ENCODE measurements around the gene PSMC3. TPM values are rescaled to one million over a fixed set of nuclear protein-coding genes. Genes with fewer than 3 reads are reported as not detected.
A peak's percentile ranks its signal among the peaks of the same experiment; 100 is the strongest.

Gene PSMC3
- total RNA-seq, 1 experiment from 2014 or later = 358 TPM

DNA sequence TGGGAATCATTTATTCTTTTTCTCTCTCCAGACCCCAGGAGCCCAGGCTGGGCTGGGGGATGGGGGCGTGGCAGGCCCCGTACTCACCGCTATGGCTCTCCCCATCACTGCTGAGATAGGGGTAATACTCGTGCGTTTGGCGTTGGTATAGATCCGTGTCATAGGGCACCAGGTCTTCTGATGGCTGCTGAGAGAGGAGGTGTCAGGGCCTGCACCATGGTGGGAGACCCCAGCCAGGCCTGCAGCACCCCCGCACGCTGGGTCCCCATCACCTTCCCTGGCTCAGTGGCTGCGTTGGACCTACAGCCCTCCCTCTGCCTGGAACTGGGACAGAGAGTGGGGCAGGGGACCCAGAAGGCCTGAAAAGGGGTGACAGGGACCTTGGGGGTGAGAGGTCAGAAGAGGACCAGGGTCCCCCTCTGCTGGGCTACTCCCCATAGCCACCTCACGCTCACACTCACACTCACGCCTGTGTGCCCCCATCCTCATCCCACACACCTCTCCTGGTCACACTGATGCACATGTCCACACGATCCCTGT lies 50.6 kb downstream of the PSMC3 start:
- no peak overlapping the region for H3K4me3 ChIP-seq
- H3K27ac ChIP-seq = no peak overlapping the region
- peaks cover 11% of the 10 kb centered on the region for H3K4me1 ChIP-seq (replicated peaks)
- H3K9me3 ChIP-seq (replicated peaks) = no peaks in the 10 kb centered on the region
- no peaks in the 10 kb centered on the region for H3K36me3 ChIP-seq
- DNase-seq (ENCODE audit: low read depth in 1 of 2, low spot score in 2 of 2) = peak in 1 of 2 experiments; percentile 36
- no peaks in the 10 kb centered on the region for H3K27me3 ChIP-seq (replicated peaks)

DNA sequence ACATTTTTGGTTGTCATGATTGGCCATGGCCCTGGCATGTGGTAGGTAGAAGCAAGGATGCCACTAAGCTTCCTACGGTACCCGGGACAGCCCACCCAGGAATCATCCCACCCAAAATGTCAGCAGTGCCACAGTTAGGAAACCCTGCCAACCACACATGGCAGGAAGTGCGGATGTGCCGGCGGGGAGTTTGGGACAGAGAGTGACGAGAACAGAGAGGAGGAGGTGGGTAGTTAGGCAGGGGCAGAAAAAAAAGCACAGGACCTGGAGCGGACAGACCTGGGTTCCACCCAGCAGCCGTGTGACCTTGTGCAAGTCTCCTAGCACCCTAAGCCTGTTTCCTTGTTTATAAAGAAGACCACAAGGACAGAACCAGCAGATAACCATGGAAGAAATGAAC lies 51.2 kb downstream of the PSMC3 start:
- Histone ChIP-seq H3K4me1 (replicated peaks) (peaks cover 11% of the 10 kb centered on the region), H3K36me3 (no peaks in the 10 kb centered on the region), H3K4me3 (no peak overlapping the region), H3K9me3 (replicated peaks) (no peaks in the 10 kb centered on the region), H3K27ac (no peak overlapping the region), H3K27me3 (replicated peaks) (no peaks in the 10 kb centered on the region)
- DNase-seq (ENCODE audit: low read depth in 1 of 2, low spot score in 2 of 2) = no peak

DNA sequence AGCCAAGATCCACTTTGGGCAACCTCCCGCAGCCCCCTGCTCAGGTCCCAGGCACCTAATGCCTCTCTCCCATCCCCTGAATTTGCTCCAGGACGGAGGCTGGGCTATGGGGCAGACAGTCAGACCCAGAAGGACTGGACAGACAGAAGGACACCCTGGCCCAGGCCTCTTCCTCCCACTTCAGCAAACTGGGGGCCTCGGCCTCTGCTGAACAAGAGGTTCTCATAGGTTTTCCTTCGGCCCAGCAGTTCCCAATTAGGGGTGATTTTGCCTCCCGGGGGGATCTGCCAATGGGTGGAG lies 51.6 kb downstream of the PSMC3 start:
- Histone ChIP-seq H3K4me1 (replicated peaks) (peaks cover 11% of the 10 kb centered on the region), H3K9me3 (replicated peaks) (no peaks in the 10 kb centered on the region), H3K27ac (no peak overlapping the region), H3K4me3 (no peak overlapping the region), H3K36me3 (no peaks in the 10 kb centered on the region), H3K27me3 (replicated peaks) (no peaks in the 10 kb centered on the region)
- DNase-seq (ENCODE audit: low read depth in 1 of 2, low spot score in 2 of 2) = no peak

DNA sequence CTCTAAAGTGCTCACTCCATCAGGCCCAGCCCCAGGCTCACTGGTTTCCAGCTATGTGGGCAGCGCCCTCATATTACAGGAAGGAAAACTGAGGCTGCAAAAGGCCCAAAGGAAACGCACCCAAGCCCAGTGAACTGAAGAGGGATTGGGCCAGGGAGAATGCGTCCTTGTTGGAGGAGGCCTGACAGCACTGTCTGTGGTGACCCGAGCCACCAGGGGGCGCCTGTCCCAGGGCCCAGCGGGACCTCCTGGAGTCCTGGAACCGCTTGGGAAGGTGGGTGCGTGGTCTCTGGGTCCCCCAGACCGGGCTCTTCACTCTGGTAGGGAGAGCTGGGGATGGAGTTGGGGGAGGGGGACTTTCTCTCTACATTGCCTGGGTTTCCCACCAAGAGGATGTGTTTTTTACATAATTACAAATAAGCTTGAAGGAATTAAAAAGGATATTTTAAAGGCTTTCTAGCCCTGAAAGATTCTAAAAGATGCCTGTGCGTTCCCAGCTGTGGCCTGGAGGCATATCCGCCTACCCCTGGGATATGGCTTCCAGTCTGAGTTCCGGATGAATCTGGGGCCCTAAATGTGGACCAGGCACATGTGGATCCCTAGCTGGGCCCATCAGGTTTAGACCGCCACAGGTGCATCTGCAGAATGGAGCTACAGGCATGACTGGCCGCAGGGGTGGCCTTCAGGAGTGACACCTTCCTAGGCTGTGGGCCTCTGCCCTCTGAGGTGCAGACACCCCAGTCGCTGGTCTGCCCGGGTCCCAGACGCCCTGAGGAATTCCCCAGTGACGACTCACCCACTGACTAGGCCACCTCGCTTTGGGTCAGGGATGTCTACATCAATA lies 52.1 kb downstream of the PSMC3 start:
- no peaks in the 10 kb centered on the region for H3K36me3 ChIP-seq
- no peak overlapping the region for H3K4me3 ChIP-seq
- no peaks in the 10 kb centered on the region for H3K9me3 ChIP-seq (replicated peaks)
- no peaks in the 10 kb centered on the region for H3K27me3 ChIP-seq (replicated peaks)
- peaks cover 11% of the 10 kb centered on the region for H3K4me1 ChIP-seq (replicated peaks)
- H3K27ac ChIP-seq = no peak overlapping the region
- DNase-seq (ENCODE audit: low read depth in 1 of 2, low spot score in 2 of 2) = peak; percentile 44 to 82

DNA sequence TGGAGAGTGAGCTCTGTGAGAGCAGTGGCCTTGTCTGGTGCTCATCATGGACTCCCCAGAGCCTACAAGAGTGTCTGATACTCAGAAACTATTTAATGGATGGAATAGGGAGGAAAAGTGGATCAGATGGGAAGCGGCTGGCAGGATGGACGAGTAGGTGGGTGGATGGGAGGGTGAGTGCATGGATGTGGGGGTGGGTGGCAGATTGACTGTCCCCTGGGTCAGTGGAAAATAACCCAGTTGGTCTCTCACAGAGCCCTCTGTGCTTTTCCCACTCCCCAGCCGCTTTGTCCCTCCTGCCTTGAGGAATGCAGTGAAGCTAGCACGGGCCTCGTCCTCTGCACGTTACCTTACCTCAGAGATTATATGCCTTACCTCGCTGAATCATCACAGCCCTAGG lies 53.8 kb downstream of the PSMC3 start:
- Histone ChIP-seq H3K36me3 (no peaks in the 10 kb centered on the region), H3K9me3 (replicated peaks) (no peaks in the 10 kb centered on the region), H3K27me3 (replicated peaks) (no peaks in the 10 kb centered on the region), H3K27ac (no peak overlapping the region), H3K4me1 (replicated peaks) (peaks cover 11% of the 10 kb centered on the region), H3K4me3 (no peak overlapping the region)
- no peak for DNase-seq (ENCODE audit: low read depth in 1 of 2, low spot score in 2 of 2)

DNA sequence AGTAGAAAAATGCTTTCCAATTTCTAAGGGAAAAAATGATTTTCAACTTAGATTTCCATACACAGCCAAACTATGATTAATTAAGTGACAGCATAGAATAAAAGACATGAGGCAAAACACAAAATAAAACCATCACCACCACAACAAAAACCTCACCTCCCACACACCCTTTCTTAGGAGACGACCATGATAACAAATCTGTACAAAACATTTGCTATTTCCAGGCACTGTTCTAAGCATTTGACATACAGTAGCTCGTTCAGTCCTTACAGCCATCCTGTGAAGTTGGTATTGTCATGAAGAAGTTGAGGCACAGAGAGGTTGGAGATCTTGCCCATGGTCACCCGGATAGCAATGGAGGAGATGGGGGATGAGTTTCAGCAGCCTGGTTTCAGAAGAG lies 56.6 kb downstream of the PSMC3 start:
- no peak overlapping the region for H3K4me3 ChIP-seq
- H3K9me3 ChIP-seq (replicated peaks) = no peaks in the 10 kb centered on the region
- no peak overlapping the region for H3K27ac ChIP-seq
- H3K4me1 ChIP-seq (replicated peaks) = peaks cover 11% of the 10 kb centered on the region
- no peaks in the 10 kb centered on the region for H3K36me3 ChIP-seq
- DNase-seq (ENCODE audit: low read depth in 1 of 2, low spot score in 2 of 2) = no peak
- no peaks in the 10 kb centered on the region for H3K27me3 ChIP-seq (replicated peaks)

Other genes starting within 250 kb of the PSMC3 start
- gene ARFGAP2, start 249.6 kb downstream of the PSMC3 start, total RNA-seq (2014; rRNA removed; shearing (Covaris generic)) = 58.5 and 134 TPM in 2 replicates
- gene PACSIN3, start 240.0 kb downstream of the PSMC3 start, total RNA-seq (2014; rRNA removed; shearing (Covaris generic)) = 18.8 and 23.2 TPM in 2 replicates
- 41.3 and 63.5 TPM in 2 replicates for gene DDB2, start 211.5 kb downstream of the PSMC3 start, total RNA-seq (2014; rRNA removed; shearing (Covaris generic))
- gene ACP2, start 177.6 kb downstream of the PSMC3 start, total RNA-seq (2014; rRNA removed; shearing (Covaris generic)) = 29.8 and 34.4 TPM in 2 replicates
- 11.1 and 11.8 TPM in 2 replicates for gene NR1H3, start 168.4 kb downstream of the PSMC3 start, total RNA-seq (2014; rRNA removed; shearing (Covaris generic))
- 15.7 and 20.9 TPM in 2 replicates for gene MADD, start 156.3 kb downstream of the PSMC3 start, total RNA-seq (2014; rRNA removed; shearing (Covaris generic))
- gene MYBPC3, start 73.7 kb downstream of the PSMC3 start, total RNA-seq (2014; rRNA removed; shearing (Covaris generic)) = not detected in 2 replicates
- gene SPI1, start 47.9 kb downstream of the PSMC3 start, total RNA-seq (2014; rRNA removed; shearing (Covaris generic)) = not detected in 2 replicates
- gene SLC39A13, start 17.8 kb downstream of the PSMC3 start, total RNA-seq (2014; rRNA removed; shearing (Covaris generic)) = 42.0 and 76.0 TPM in 2 replicates
- 0.34 TPM in 1 of 2 replicates, not detected in the other for gene RAPSN, start 22.7 kb upstream of the PSMC3 start, total RNA-seq (2014; rRNA removed; shearing (Covaris generic))
- 50.6 and 77.6 TPM in 2 replicates for gene CELF1, start 126.7 kb upstream of the PSMC3 start, total RNA-seq (2014; rRNA removed; shearing (Covaris generic))
- gene PTPMT1, start 139.2 kb upstream of the PSMC3 start, total RNA-seq (2014; rRNA removed; shearing (Covaris generic)) = 134 and 165 TPM in 2 replicates
- 22.9 and 34.9 TPM in 2 replicates for gene KBTBD4, start 152.5 kb upstream of the PSMC3 start, total RNA-seq (2014; rRNA removed; shearing (Covaris generic))
- 101 and 123 TPM in 2 replicates for gene NDUFS3, start 152.6 kb upstream of the PSMC3 start, total RNA-seq (2014; rRNA removed; shearing (Covaris generic))
- not detected in 2 replicates for gene FAM180B, start 160.2 kb upstream of the PSMC3 start, total RNA-seq (2014; rRNA removed; shearing (Covaris generic))
- 0.39 TPM in 1 of 2 replicates, not detected in the other for gene C1QTNF4, start 168.0 kb upstream of the PSMC3 start, total RNA-seq (2014; rRNA removed; shearing (Covaris generic))
- 108 and 130 TPM in 2 replicates for gene MTCH2, start 216.1 kb upstream of the PSMC3 start, total RNA-seq (2014; rRNA removed; shearing (Covaris generic))